HCT116 (cell line): ENCODE data around the gene LSP1. TPM values are rescaled to one million over a fixed set of nuclear protein-coding genes. Genes with fewer than 3 reads are reported as not detected.

ENCODE experiments used
- ATAC-seq: fragments of 200-7000 bp; cut with Tn5 transposase; 2 replicates; pipeline ENCODE4 v1.9.1; 2020; ENCODE audit warnings: mild to moderate bottlenecking, moderate library complexity
- BruUV-seq: library from RNA; stranded (reverse); fragments of 400-500 nt; replicated peaks from 2 replicates; lab custom pipeline; 2021; lab: Mats Ljungman, UMichigan
- CTCF ChIA-PET: fragments of 300-600 bp; sonication (Branson Sonifier 250); formaldehyde crosslinking; loops from one replicate; lab custom pipeline; 2021; ENCODE audit warnings: antibody characterized with exemption; lab: Charles Lee
- POLR2A ChIA-PET: fragments of 300-600, 350-600 bp; sonication (Branson Sonifier 250); formaldehyde crosslinking; loops from one replicate; lab custom pipeline; 2021; ENCODE audit warnings: antibody characterized with exemption; lab: Charles Lee
- RAD21 ChIA-PET, 2 experiments: fragments of 300-600 bp; sonication (Branson Sonifier 250); formaldehyde crosslinking; loops; one replicate each; lab custom pipeline; 2023; ENCODE audit warnings: low total read pairs in 2 of 2; ENCODE audit not compliant: uncharacterized antibody in 2 of 2, unreplicated experiment in 2 of 2, low non-redundant PET in 1 of 2; lab: Charles Lee
- DNase-seq: peaks from one replicate; pipeline ENCODE4 v3.0.0-alpha.2; 2010; ENCODE audit warnings: low read depth, low spot score
- H2AFZ ChIP-seq: fragments of 200-600 bp; shearing (Covaris generic), sonication (generic); 2 replicates; pipeline ENCODE4 v1.6.1; 2017; ENCODE audit warnings: low read depth, mixed run types, mixed read lengths, antibody characterized with exemption, low read length; ENCODE audit not compliant: poor library complexity, severe bottlenecking
- H3K27ac ChIP-seq: 2 replicates; pipeline ENCODE4 v1.5.1; 2012; ENCODE audit warnings: low read depth, low read length
- H3K27me3 ChIP-seq: fragments of 200-600 bp; sonication (generic); 2 replicates; pipeline ENCODE4 v1.6.1; 2016; ENCODE audit warnings: mixed run types, low read length, mixed read lengths; ENCODE audit not compliant: insufficient read depth
- H3K36me3 ChIP-seq, 2 experiments: fragments of 200-500 bp in 1 of 2; fragments of 200-600 bp in 1 of 2; sonication (Bioruptor generic) in 1 of 2; sonication (generic) in 1 of 2; 2 replicates each; pipeline versions ENCODE4 v1.5.1 to v1.6.1; 2014 to 2016; ENCODE audit warnings: low read length in 2 of 2, inconsistent platforms in 1 of 2, mixed read lengths in 1 of 2, mixed run types in 1 of 2; ENCODE audit not compliant: insufficient read depth in 2 of 2, control insufficient read depth in 1 of 2
- H3K4me1 ChIP-seq, 2 experiments: fragments of 200-600 bp in 1 of 2; sonication (generic) in 1 of 2; 2 replicates each; pipeline versions ENCODE4 v1.5.1 to v1.6.1; 2012 to 2017; ENCODE audit warnings: low read length in 2 of 2, inconsistent platforms in 1 of 2, mild to moderate bottlenecking in 1 of 2, mixed read lengths in 1 of 2, mixed run types in 1 of 2, moderate library complexity in 1 of 2; ENCODE audit not compliant: insufficient read depth in 2 of 2, control insufficient read depth in 1 of 2
- H3K4me2 ChIP-seq: fragments of 200-600 bp; sonication (generic); 2 replicates; pipeline ENCODE4 v1.6.1; 2017; ENCODE audit warnings: mixed run types, low read length, mixed read lengths
- H3K4me3 ChIP-seq, 2 experiments: fragments of 200-600 bp in 1 of 2; sonication (generic) in 1 of 2; replicated peaks in 1 of 2; 2 replicates each; pipeline ENCODE4 v1.5.1; 2011 to 2016; ENCODE audit warnings: low read length in 2 of 2, control low read depth in 1 of 2, low read depth in 1 of 2, mild to moderate bottlenecking in 1 of 2, mixed read lengths in 1 of 2, mixed run types in 1 of 2
- H3K79me2 ChIP-seq: fragments of 200-600 bp; sonication (generic); 2 replicates; pipeline ENCODE4 v1.6.1; 2017; ENCODE audit warnings: mild to moderate bottlenecking, mixed run types, low read length, moderate library complexity, mixed read lengths; ENCODE audit not compliant: insufficient read depth
- H3K9ac ChIP-seq: fragments of 200-600 bp; sonication (generic); 2 replicates; pipeline ENCODE4 v1.6.1; 2016; ENCODE audit warnings: low read length, mixed read lengths
- H3K9me2 ChIP-seq: fragments of 200-600 bp; sonication (generic), shearing (Covaris generic); 2 replicates; pipeline ENCODE4 v1.6.1; 2017; ENCODE audit warnings: mixed run types, mild to moderate bottlenecking, moderate library complexity; ENCODE audit not compliant: insufficient read depth
- H3K9me3 ChIP-seq, 2 experiments: fragments of 200-500 bp in 1 of 2; fragments of 200-600 bp in 1 of 2; sonication (Bioruptor generic) in 1 of 2; sonication (generic) in 1 of 2; 2 replicates each; pipeline ENCODE4 v1.6.1; 2014 to 2017; ENCODE audit warnings: low read length in 2 of 2, mixed read lengths in 2 of 2, inconsistent platforms in 1 of 2, low read depth in 1 of 2, mild to moderate bottlenecking in 1 of 2, mixed run types in 1 of 2, moderate library complexity in 1 of 2; ENCODE audit not compliant: control insufficient read depth in 1 of 2, insufficient read depth in 1 of 2
- H4K20me1 ChIP-seq: fragments of 200-600 bp; sonication (generic), shearing (Covaris generic); 2 replicates; pipeline ENCODE4 v1.6.1; 2017; ENCODE audit warnings: mixed run types, mild to moderate bottlenecking, moderate library complexity; ENCODE audit not compliant: insufficient read depth
- ATF3 ChIP-seq: IDR thresholded peaks from 2 replicates; pipeline ENCODE4 v1.6.1; 2012
- CBX3 ChIP-seq: IDR thresholded peaks from 2 replicates; pipeline ENCODE4 v1.6.1; 2012; ENCODE audit warnings: low read depth
- CTCF ChIP-seq, 3 experiments: fragments of 200-600 bp in 1 of 3; sonication (generic) in 1 of 3; IDR thresholded peaks in 2 of 3; conservative IDR thresholded peaks in 1 of 3; 2 replicates each; pipeline ENCODE4 v1.5.1; 2012 to 2017; ENCODE audit warnings: low read depth in 2 of 3, low read length in 2 of 3, antibody characterized with exemption in 1 of 3, borderline replicate concordance in 1 of 3, control low read depth in 1 of 3, mild to moderate bottlenecking in 1 of 3, mixed read lengths in 1 of 3, mixed run types in 1 of 3, moderate library complexity in 1 of 3; ENCODE audit not compliant: insufficient read depth in 1 of 3
- EZH2 ChIP-seq: fragments of 200-600 bp; sonication (generic); IDR thresholded peaks from 2 replicates; pipeline ENCODE4 v1.6.1; 2017; ENCODE audit warnings: antibody characterized with exemption, mixed run types
- FOSL1 ChIP-seq: IDR thresholded peaks from 2 replicates; pipeline ENCODE4 v1.6.1; 2012; ENCODE audit warnings: low read depth
- JUND ChIP-seq: IDR thresholded peaks from 2 replicates; pipeline ENCODE4 v1.6.1; 2012
- MAX ChIP-seq: IDR thresholded peaks from 2 replicates; pipeline ENCODE4 v1.6.1; 2012
- POLR2AphosphoS5 ChIP-seq: IDR thresholded peaks from 2 replicates; pipeline ENCODE4 v1.6.1; 2011; ENCODE audit warnings: mild to moderate bottlenecking, low read depth, low read length, moderate library complexity
- SP1 ChIP-seq: IDR thresholded peaks from 2 replicates; pipeline ENCODE4 v1.6.1; 2012; ENCODE audit warnings: low read depth
- ZBTB33 ChIP-seq: IDR thresholded peaks from 2 replicates; pipeline ENCODE4 v1.6.1; 2011; ENCODE audit warnings: mild to moderate bottlenecking, low read length, moderate library complexity; ENCODE audit not compliant: insufficient replicate concordance; ENCODE audit errors: extremely low read depth
- ZFX ChIP-seq: fragments of 450-650 bp; IDR thresholded peaks from 2 replicates; pipeline ENCODE4 v1.6.1; 2017
- intact Hi-C: fragments of 100-400 bp; cut with micrococcal nuclease; formaldehyde crosslinking; loops from 2 replicates; pipeline ENCODE4 v1.10.0; 2022
- total RNA-seq: library from RNA; stranded (reverse); gene quantifications from one replicate; pipeline ENCODE4 v1.2.1, GENCODE V29; 2021; ENCODE audit not compliant: unreplicated experiment
- TF ChIP-seq, protein P1 (sequence below): IDR thresholded peaks from 2 replicates; pipeline ENCODE4 v1.6.1; 2012; ENCODE audit warnings: low read depth

The LSP1 gene
- total RNA-seq, 1 experiment from 2014 or later = 1.3 TPM

DNA sequence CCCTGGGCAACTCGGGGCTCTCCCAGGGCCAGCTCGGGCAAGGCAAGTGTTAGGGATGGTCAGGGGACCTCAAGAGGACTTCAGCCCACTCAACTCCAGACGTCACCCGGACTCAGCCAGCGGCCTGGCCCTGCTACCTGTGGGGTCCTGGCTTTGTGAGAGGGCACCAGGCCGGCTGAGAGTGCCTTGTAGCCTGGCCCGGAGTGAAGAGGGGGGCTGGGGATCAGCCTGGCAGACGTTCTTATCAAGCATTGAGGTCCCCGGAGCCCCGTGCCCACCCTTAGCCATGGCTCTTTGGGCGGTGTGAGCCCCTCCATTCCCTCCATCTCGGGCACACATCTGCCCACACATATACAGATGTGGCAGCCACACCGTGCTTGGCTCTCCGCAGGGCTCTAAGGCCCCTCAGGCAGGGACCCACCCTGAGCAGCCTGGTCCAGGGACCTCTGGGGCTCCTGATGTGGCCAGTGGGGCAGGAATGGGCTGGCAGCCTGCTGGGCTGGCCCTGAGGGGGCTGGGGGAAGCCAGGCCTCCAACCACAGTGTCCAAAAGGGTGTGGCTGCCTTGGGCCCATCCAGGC, 15.3 kb downstream of the LSP1 start (continued):
- TF ChIP-seq, protein P1, sequence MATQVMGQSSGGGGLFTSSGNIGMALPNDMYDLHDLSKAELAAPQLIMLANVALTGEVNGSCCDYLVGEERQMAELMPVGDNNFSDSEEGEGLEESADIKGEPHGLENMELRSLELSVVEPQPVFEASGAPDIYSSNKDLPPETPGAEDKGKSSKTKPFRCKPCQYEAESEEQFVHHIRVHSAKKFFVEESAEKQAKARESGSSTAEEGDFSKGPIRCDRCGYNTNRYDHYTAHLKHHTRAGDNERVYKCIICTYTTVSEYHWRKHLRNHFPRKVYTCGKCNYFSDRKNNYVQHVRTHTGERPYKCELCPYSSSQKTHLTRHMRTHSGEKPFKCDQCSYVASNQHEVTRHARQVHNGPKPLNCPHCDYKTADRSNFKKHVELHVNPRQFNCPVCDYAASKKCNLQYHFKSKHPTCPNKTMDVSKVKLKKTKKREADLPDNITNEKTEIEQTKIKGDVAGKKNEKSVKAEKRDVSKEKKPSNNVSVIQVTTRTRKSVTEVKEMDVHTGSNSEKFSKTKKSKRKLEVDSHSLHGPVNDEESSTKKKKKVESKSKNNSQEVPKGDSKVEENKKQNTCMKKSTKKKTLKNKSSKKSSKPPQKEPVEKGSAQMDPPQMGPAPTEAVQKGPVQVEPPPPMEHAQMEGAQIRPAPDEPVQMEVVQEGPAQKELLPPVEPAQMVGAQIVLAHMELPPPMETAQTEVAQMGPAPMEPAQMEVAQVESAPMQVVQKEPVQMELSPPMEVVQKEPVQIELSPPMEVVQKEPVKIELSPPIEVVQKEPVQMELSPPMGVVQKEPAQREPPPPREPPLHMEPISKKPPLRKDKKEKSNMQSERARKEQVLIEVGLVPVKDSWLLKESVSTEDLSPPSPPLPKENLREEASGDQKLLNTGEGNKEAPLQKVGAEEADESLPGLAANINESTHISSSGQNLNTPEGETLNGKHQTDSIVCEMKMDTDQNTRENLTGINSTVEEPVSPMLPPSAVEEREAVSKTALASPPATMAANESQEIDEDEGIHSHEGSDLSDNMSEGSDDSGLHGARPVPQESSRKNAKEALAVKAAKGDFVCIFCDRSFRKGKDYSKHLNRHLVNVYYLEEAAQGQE = no peak
- TF ChIP-seq POLR2AphosphoS5 = no peak

DNA sequence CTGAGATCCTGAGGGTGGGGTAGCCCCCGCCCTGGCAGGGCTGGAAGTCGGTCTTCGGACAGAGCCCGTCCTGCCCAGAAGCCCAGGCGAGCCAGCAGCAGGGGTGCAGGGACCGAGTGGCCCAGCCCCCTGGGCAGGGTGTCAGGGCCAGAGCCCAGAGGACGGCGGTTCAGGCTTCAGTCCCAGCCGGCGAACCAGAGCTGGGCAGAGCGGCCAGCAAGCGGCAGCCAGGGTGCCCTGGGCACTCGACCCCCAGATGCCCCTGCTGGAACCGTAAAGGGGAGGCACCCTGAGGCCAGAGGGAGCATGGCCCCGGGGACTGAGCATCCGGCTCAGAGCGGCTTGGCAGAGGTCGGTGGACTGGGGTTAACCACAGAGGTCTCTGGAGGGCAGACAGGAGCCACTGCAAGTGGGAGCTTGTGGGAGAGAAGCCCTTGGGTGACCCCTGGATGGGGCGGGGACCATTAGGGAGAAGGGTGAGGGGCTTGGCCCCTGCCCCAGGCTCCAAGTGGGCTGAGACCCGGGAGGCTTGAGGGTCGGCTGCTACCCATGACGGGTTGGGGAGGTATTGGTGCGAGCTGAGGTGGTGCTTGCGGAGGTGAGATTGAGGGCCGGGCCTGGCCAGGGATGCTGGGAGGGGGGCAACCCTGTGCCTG, 15.9 kb downstream of the LSP1 start:
- ATAC-seq = no peak
- H3K27me3 ChIP-seq = no peaks in the 10 kb centered on the region
- ChIA-PET CTCF (no interaction called here), POLR2A (no interaction called here), RAD21 (interaction anchor here in 1 of 2 experiments (0.6 kb wide), 1 partner anchor 36 kb away, joined by 3 read pairs; no protein-coding TSS in a partner anchor)
- no peak for DNase-seq
- no peak for TF ChIP-seq ATF3
- no peak for TF ChIP-seq ZFX
- no peak for TF ChIP-seq JUND
- no peak for TF ChIP-seq CTCF (IDR thresholded peaks at IDR 0.05 in 2 of 3, conservative IDR thresholded peaks at IDR 0.05 in 1 of 3; ENCODE audit: borderline replicate concordance in 1 of 3, insufficient read depth in 1 of 3, low read depth in 2 of 3, low read length in 2 of 3)
- no peak for TF ChIP-seq EZH2
- TF ChIP-seq SP1 = no peak
- TF ChIP-seq FOSL1 = no peak
- TF ChIP-seq ZBTB33 = no peak
- no peak for TF ChIP-seq CBX3
- no peak for TF ChIP-seq POLR2AphosphoS5
- TF ChIP-seq MAX = no peak
- H3K9ac ChIP-seq = no peak overlapping the region
- H3K9me3 ChIP-seq = no peaks in the 10 kb centered on the region
- no peak overlapping the region for H3K4me2 ChIP-seq
- no peaks in the 10 kb centered on the region for H3K79me2 ChIP-seq
- H3K27ac ChIP-seq = no peak overlapping the region
- no peaks in the 10 kb centered on the region for H3K36me3 ChIP-seq
- H3K4me1 ChIP-seq = peaks cover 12 to 14% of the 10 kb centered on the region in 2 experiments
- BruUV-seq = no TSS peak
- no peaks in the 10 kb centered on the region for H3K9me2 ChIP-seq
- intact Hi-C loops = no loop called here
- no peak overlapping the region for H2AFZ ChIP-seq
- H3K4me3 ChIP-seq = no peak overlapping the region
- no peaks in the 10 kb centered on the region for H4K20me1 ChIP-seq
